ENCODE results near the gene GPRC5B.

DNA sequence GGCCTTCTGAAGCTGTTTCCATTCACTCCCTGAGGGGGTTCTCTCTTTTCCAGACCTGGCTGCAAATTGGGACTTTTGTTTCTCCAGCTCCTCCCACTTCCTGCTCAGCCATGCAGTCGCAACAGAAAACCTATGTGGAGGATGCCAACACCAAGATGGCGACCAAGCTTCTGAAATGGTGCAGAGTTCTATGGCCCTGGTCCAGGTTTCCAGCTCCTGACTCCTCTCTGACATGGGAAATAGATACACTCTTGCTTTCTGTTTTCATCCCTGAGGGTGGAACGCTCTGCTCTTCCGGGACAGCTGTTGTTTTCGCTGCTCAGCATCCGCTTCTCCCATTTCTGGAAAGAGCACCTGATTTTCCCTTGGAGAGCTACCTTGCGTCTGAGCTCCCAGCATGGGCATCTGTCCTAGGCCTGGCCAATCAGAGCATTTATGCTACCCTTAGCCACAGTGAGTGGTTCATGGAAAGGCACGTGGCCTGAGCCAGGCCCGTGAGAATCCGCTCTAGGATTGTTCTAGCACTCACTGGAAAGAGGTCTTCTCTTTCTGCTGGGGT, 8.1 kb downstream of the GPRC5B start:
- TF ChIP-seq, protein P1, sequence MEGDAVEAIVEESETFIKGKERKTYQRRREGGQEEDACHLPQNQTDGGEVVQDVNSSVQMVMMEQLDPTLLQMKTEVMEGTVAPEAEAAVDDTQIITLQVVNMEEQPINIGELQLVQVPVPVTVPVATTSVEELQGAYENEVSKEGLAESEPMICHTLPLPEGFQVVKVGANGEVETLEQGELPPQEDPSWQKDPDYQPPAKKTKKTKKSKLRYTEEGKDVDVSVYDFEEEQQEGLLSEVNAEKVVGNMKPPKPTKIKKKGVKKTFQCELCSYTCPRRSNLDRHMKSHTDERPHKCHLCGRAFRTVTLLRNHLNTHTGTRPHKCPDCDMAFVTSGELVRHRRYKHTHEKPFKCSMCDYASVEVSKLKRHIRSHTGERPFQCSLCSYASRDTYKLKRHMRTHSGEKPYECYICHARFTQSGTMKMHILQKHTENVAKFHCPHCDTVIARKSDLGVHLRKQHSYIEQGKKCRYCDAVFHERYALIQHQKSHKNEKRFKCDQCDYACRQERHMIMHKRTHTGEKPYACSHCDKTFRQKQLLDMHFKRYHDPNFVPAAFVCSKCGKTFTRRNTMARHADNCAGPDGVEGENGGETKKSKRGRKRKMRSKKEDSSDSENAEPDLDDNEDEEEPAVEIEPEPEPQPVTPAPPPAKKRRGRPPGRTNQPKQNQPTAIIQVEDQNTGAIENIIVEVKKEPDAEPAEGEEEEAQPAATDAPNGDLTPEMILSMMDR (IDR thresholded peaks at IDR 0.05; ENCODE audit: control extremely low read depth in 1 of 3, insufficient read depth in 1 of 3, low read depth in 1 of 3, low read length in 3 of 3), result no peak
- TF ChIP-seq CEBPB (IDR thresholded peaks at IDR 0.05; ENCODE audit: low read depth, low read length) (no peak), EZH2 (IDR thresholded peaks at IDR 0.05; ENCODE audit: low read depth, low read length, severe bottlenecking) (no peak), JUN (IDR thresholded peaks at IDR 0.05; ENCODE audit: low read depth, low read length) (no peak), POLR2AphosphoS5 (IDR thresholded peaks at IDR 0.05; ENCODE audit: low read depth, low read length) (no peak), KDM1A (IDR thresholded peaks at IDR 0.05; ENCODE audit: borderline replicate concordance, low read length) (no peak), CBX5 (IDR thresholded peaks at IDR 0.05; ENCODE audit: low read depth, low read length) (no peak), RNF2 (IDR thresholded peaks at IDR 0.05; ENCODE audit: borderline replicate concordance, low read depth, low read length, missing control alignments, poor library complexity, severe bottlenecking) (no peak)
